ENCODE results near the gene NCOA4.

NCOA4 gene

GRCh38 chr10:46030091-46030937 is at the start of gene NCOA4:
Gene NCOA4, minus strand, starts transcription at chr10:46030623. Its CDS starts 13,943 bp downstream, at chr10:46016680.
- Histone ChIP-seq H3K36me3 (replicated peaks) (no peaks in the 10 kb centered on the region), H3K27me3 (replicated peaks) (no peaks in the 10 kb centered on the region), H3K27ac (peak within 1 kb of the TSS; percentile 95), H3K4me3 (ENCODE audit: low read depth, low read length) (peak within 1 kb of the TSS; percentile 89)
- peak; percentile 96 for DNase-seq
- in situ Hi-C loops (cut with HindIII; ENCODE audit: low pct_ligation_motif_present, low sequenced_read_pairs) = no loop called here
- peak; percentile 81 for TF ChIP-seq CTCF (IDR thresholded peaks at IDR 0.05; ENCODE audit: low read depth, low read length, missing control alignments)

GRCh38 chr10:46079831-46080585 is 49.6 kb upstream of the NCOA4 start:
- no peak for DNase-seq

GRCh38 chr10:46077731-46078413 is 47.4 kb upstream of the NCOA4 start:
- no peak for DNase-seq
- no peak overlapping the region for H3K27ac ChIP-seq
- H3K27me3 ChIP-seq (replicated peaks) = no peaks in the 10 kb centered on the region
- no peak overlapping the region for H3K4me3 ChIP-seq (ENCODE audit: low read depth, low read length)
- TF ChIP-seq CTCF (IDR thresholded peaks at IDR 0.05; ENCODE audit: low read depth, low read length, missing control alignments) = no peak
- no peaks in the 10 kb centered on the region for H3K36me3 ChIP-seq (replicated peaks)
- in situ Hi-C loops (cut with HindIII; ENCODE audit: low pct_ligation_motif_present, low sequenced_read_pairs) = no loop called here

More at GRCh38 chr10:46079831-46080585, 49.6 kb upstream of the NCOA4 start:
- no peak overlapping the region for H3K27ac ChIP-seq
- no peaks in the 10 kb centered on the region for H3K36me3 ChIP-seq (replicated peaks)
- in situ Hi-C loops (cut with HindIII; ENCODE audit: low pct_ligation_motif_present, low sequenced_read_pairs) = no loop called here
- H3K4me3 ChIP-seq (ENCODE audit: low read depth, low read length) = no peak overlapping the region
- H3K27me3 ChIP-seq (replicated peaks) = no peaks in the 10 kb centered on the region
- TF ChIP-seq CTCF (IDR thresholded peaks at IDR 0.05; ENCODE audit: low read depth, low read length, missing control alignments) = no peak

- Histone ChIP-seq H3K27me3 (replicated peaks) (no peaks in the 10 kb centered on the region), H3K4me3 (ENCODE audit: low read depth, low read length) (no peak overlapping the region), H3K27ac (no peak overlapping the region), H3K36me3 (replicated peaks) (no peaks in the 10 kb centered on the region)
- no peak for DNase-seq
- no peak for TF ChIP-seq CTCF (IDR thresholded peaks at IDR 0.05; ENCODE audit: low read depth, low read length, missing control alignments)
- in situ Hi-C loops (cut with HindIII; ENCODE audit: low pct_ligation_motif_present, low sequenced_read_pairs) = no loop called here
Measured at GRCh38 chr10:46077141-46077554, 46.7 kb upstream of the NCOA4 start.

- in situ Hi-C loops (cut with HindIII; ENCODE audit: low pct_ligation_motif_present, low sequenced_read_pairs) = no loop called here
- no peak overlapping the region for H3K4me3 ChIP-seq (ENCODE audit: low read depth, low read length)
- no peak for DNase-seq
- no peak for TF ChIP-seq CTCF (IDR thresholded peaks at IDR 0.05; ENCODE audit: low read depth, low read length, missing control alignments)
- H3K36me3 ChIP-seq (replicated peaks) = no peaks in the 10 kb centered on the region
- H3K27ac ChIP-seq = no peak overlapping the region
- no peaks in the 10 kb centered on the region for H3K27me3 ChIP-seq (replicated peaks)
Measured at GRCh38 chr10:46075869-46076268, 45.4 kb upstream of the NCOA4 start.

Data from brain microvascular endothelial cell (primary cell).